ENCODE data around the gene TP53INP2.

DNA sequence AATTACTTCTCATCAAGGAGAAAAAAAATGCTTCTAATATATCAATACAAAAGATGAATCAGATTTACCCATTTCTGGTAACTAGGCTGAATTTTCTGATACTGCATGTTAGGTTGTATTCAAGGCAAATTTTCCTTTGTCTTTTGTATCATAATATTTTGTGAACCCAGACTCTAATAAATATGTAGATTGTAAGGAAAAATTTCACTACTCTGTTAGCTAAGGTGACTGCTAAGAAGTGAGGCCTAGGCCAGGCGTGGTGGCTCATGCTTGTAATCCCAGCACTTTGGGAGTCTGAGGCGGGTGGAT is 12.7 kb downstream of the TP53INP2 start:
- TF ChIP-seq EZH2phosphoT487 (IDR thresholded peaks at IDR 0.05; ENCODE audit: low read length) (no peak), EZH2 (optimal IDR thresholded peaks at IDR 0.05; ENCODE audit: low read depth, low read length) (no peak), CTCF (IDR thresholded peaks at IDR 0.05; ENCODE audit: low read length) (no peak)
